Omental fat pad (tissue), 4 donors: ENCODE results near the gene NEK2. TPM values are rescaled to one million over a fixed set of nuclear protein-coding genes. Genes with fewer than 3 reads are reported as not detected.
A peak's percentile ranks its signal among the peaks of the same experiment; 100 is the strongest.
"Not testable (repeated sequence)": the region's sequence is repeated elsewhere in the genome, so short reads cannot be mapped to it uniquely, and the experiment has no call there.

Source experiments
- ATAC-seq: fragments of 150-250 bp; one replicate; pipeline ENCODE4 v1.9.1; 2016; ENCODE audit warnings: mild to moderate bottlenecking, moderate library complexity; ENCODE audit not compliant: low FRiP score
- DNase-seq: peaks from one replicate; pipeline ENCODE4 v3.0.0-alpha.2; 2019; ENCODE audit warnings: low spot score
- total RNA-seq, 4 donors: library from RNA; depleted of rRNA; stranded (reverse); fragments of >200 nt; gene quantifications; one replicate each; pipeline ENCODE4 v1.1.0, GENCODE V29; 2016
- TF ChIP-seq, protein P1 (sequence below), 3 donors: fragments of 450-650 bp; IDR thresholded peaks; one replicate each; pipeline ENCODE4 v1.5.1; 2016 to 2017; ENCODE audit warnings: antibody characterized with exemption in 3 of 3, mild to moderate bottlenecking in 3 of 3, moderate library complexity in 2 of 3

The NEK2 gene
- total RNA-seq, 4 donors from 2014 or later = 0.47 to 0.60 TPM; not detected in 2

- TF ChIP-seq, protein P1, sequence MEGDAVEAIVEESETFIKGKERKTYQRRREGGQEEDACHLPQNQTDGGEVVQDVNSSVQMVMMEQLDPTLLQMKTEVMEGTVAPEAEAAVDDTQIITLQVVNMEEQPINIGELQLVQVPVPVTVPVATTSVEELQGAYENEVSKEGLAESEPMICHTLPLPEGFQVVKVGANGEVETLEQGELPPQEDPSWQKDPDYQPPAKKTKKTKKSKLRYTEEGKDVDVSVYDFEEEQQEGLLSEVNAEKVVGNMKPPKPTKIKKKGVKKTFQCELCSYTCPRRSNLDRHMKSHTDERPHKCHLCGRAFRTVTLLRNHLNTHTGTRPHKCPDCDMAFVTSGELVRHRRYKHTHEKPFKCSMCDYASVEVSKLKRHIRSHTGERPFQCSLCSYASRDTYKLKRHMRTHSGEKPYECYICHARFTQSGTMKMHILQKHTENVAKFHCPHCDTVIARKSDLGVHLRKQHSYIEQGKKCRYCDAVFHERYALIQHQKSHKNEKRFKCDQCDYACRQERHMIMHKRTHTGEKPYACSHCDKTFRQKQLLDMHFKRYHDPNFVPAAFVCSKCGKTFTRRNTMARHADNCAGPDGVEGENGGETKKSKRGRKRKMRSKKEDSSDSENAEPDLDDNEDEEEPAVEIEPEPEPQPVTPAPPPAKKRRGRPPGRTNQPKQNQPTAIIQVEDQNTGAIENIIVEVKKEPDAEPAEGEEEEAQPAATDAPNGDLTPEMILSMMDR (IDR thresholded peaks at IDR 0.05) = no peak
- peak; percentile 46 for ATAC-seq
- no peak for DNase-seq
These were observed 27.1 kb downstream of the NEK2 start for GRCh38 chr1:211648336-211648735.

DNA sequence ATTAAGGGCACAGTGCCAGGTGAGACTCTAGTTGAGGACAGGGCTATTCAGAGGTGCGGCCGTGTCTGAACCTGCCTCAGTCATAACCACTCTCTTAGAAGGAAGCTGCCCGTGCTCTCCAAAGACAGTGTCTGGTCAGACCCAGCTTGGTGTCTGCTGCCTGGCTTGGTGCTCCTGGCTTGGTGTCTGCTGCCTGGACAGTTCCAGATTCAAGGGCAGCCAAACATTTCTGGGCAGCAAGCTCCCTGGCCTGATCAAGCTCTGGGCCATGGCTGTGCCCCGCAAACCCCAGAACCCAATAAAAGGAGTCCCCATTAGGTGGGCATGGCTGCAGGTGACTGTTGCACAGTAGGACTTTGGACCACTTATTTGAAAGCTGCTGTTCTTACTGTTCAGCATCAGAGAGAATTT lies 27.7 kb downstream of the NEK2 start:
- ATAC-seq (no peak), DNase-seq (no peak)
- TF ChIP-seq, protein P1 (IDR thresholded peaks at IDR 0.05) = no peak

DNA sequence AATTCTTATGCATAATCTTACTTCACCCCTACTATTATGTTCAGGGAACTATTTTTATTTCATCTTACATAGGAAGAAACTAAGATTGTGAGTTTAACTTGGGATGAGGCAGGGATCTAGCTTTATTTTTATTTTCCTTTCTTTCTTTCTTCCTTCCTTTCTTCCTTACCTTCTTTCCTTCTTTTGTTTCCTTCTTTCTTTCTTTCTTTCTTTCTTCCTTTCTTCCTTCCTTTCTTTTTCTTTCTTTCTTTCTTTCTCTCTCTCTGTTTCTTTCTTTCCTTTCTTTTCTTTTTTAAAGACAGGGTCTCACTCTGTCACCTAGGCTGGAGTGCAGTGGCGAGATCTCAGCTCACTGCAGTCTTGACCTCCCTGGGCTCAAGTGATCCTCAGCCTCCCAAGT lies 28.9 kb downstream of the NEK2 start:
- DNase-seq = no peak
- TF ChIP-seq, protein P1 (IDR thresholded peaks at IDR 0.05) = no peak
- ATAC-seq = no peak

DNA sequence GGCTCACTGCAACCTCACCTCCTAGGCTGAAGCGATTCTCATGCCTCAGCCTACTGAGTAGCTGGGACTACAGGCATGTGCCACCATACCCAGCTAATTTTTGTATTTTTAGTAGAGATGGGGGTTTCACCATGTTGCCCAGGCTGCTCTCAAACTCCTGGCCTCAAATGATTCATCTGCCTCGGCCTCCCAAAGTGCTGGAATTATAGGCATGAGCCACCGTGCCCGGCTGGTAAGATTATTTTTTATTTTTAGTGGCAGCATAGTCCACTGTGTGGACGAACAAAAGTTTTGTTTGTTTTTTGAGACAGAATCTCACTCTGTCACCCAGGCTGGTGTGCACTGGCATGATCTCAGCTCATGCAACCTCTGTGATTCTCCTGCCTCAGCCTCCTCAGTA lies 29.8 kb downstream of the NEK2 start:
- not testable (repeated sequence) for ATAC-seq, DNase-seq

GRCh38 chr1:211644653-211645052 lies 30.8 kb downstream of the NEK2 start:
- TF ChIP-seq, protein P1 (IDR thresholded peaks at IDR 0.05) = no peak
- DNase-seq (no peak), ATAC-seq (no peak)

DNA sequence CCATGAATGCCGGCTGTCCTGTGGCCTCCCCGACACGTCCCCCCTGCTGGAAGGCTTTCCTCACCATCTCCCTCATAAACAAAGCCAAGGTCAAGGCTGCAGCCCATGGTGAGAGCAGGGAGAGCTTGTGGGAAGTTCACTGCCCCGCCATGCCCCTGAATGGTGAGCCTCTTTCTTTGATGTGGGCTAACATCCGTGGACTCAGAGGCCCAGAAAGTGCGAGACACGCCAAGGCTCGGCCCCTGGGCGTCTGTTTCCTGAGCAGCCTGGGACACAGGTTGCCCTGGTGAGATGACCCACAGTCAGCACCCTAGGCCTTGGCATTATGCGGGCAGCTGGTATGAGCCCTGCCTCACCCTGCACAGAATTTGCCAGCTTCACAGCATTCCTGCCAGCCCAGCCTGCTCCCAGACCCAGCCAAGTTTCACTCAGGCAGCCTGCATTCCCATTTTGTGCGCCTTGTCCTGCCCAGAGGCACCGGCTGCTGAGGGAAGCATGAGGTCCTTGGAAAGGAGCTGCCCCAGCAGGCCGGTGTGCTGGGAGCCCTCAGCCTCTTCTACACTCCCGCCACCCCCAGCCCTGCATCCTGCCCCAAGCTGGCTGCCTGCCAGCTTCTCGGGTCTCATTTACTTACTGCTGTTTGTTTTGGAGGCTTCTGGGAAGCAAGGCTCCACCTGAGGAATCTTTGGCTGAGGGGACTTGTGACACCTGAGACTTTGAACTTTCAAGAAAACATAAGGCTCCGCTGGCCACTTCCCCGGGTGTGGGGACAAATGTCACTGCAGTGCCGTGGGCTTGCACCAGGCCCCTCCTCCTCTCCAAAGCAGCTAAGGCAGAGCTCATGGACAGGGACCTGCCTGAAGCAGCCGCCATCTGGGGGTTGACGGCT lies 31.9 kb downstream of the NEK2 start:
- ATAC-seq = peak; percentile 43
- TF ChIP-seq, protein P1 (IDR thresholded peaks at IDR 0.05) = no peak
- no peak for DNase-seq

GRCh38 chr1:211642870-211643269 lies 32.6 kb downstream of the NEK2 start:
- TF ChIP-seq, protein P1 (IDR thresholded peaks at IDR 0.05) = no peak
- ATAC-seq (no peak), DNase-seq (no peak)
